Gastroesophageal sphincter (tissue), 4 donors: ENCODE results near the gene NFATC2. TPM values are rescaled to one million over a fixed set of nuclear protein-coding genes. Genes with fewer than 3 reads are reported as not detected.
"Not testable (repeated sequence)": the region's sequence is repeated elsewhere in the genome, so short reads cannot be mapped to it uniquely, and the experiment has no call there.

Experiments used
- ATAC-seq: fragments of 150-250 bp; one replicate; pipeline ENCODE4 v1.9.1; 2016; ENCODE audit warnings: mild to moderate bottlenecking, moderate library complexity
- H3K27ac ChIP-seq, 4 donors: fragments of 200-600 bp; sonication (generic) in 3 of 4; 1 replicate in 3 of 4; 2 replicates in 1 of 4; pipeline ENCODE4 v1.5.1; 2016 to 2019
- H3K27me3 ChIP-seq: fragments of 200-600 bp; sonication (generic); one replicate; pipeline ENCODE4 v1.5.1; 2019
- H3K36me3 ChIP-seq, 2 donors: fragments of 200-600 bp; sonication (generic); one replicate each; pipeline ENCODE4 v1.5.1; 2019; ENCODE audit warnings: control low read depth in 1 of 2
- H3K4me1 ChIP-seq, 3 donors: fragments of 200-600 bp; sonication (generic); 1 replicate in 2 of 3; 2 replicates in 1 of 3; pipeline ENCODE4 v1.5.1; 2016 to 2019; ENCODE audit warnings: control low read depth in 2 of 3
- H3K4me3 ChIP-seq, 2 donors: fragments of 200-600 bp; sonication (generic); one replicate each; pipeline ENCODE4 v1.5.1; 2019; ENCODE audit warnings: mild to moderate bottlenecking in 1 of 2, moderate library complexity in 1 of 2
- H3K9me3 ChIP-seq, 3 donors: fragments of 200-600 bp; sonication (generic); one replicate each; pipeline ENCODE4 v1.5.1; 2017 to 2019; ENCODE audit warnings: control low read depth in 2 of 3
- EP300 ChIP-seq: sonication (generic); formaldehyde crosslinking; IDR thresholded peaks from one replicate; pipeline ENCODE4 v1.6.1; 2017; ENCODE audit warnings: antibody characterized with exemption, mild to moderate bottlenecking
- POLR2A ChIP-seq, 2 donors: fragments of 450-650 bp; IDR thresholded peaks; one replicate each; pipeline ENCODE4 v1.6.1; 2017; ENCODE audit warnings: antibody characterized with exemption in 2 of 2, mild to moderate bottlenecking in 2 of 2, moderate library complexity in 1 of 2
- POLR2AphosphoS5 ChIP-seq: sonication (generic); formaldehyde crosslinking; IDR thresholded peaks from one replicate; pipeline ENCODE4 v1.6.1; 2017; ENCODE audit warnings: antibody characterized with exemption
- WGBS, 2 donors: methylation state at CpG; one replicate each; pipeline ENCODE4 v1.1.5; 2018; ENCODE audit warnings: low coverage in 1 of 2; 5-methylcytosine and 5-hydroxymethylcytosine counted together
- total RNA-seq, 4 donors: library from RNA; depleted of rRNA; stranded (reverse); fragments of >200 nt; gene quantifications; one replicate each; pipeline ENCODE4 v1.1.0, GENCODE V29; 2016
- TF ChIP-seq, protein P1 (sequence below), 4 experiments: fragments of 200-600 bp in 2 of 4; fragments of 450-650 bp in 2 of 4; sonication (generic) in 1 of 4; IDR thresholded peaks; one replicate each; pipeline ENCODE4 v1.5.1; 2017 to 2019; ENCODE audit warnings: antibody characterized with exemption in 4 of 4, mild to moderate bottlenecking in 2 of 4, moderate library complexity in 2 of 4

NFATC2 gene
- total RNA-seq, 4 donors from 2014 or later = 4.4 to 20.2 (median 9.0) TPM

- H3K36me3 ChIP-seq = no peaks in the 10 kb centered on the region
- H3K4me3 ChIP-seq = no peak overlapping the region
- 38 to 57% methylated on average over 3 to 7 of the region's 12 CpGs for WGBS, 2 donors
- peak; percentile 85 for ATAC-seq
- TF ChIP-seq, protein P1, sequence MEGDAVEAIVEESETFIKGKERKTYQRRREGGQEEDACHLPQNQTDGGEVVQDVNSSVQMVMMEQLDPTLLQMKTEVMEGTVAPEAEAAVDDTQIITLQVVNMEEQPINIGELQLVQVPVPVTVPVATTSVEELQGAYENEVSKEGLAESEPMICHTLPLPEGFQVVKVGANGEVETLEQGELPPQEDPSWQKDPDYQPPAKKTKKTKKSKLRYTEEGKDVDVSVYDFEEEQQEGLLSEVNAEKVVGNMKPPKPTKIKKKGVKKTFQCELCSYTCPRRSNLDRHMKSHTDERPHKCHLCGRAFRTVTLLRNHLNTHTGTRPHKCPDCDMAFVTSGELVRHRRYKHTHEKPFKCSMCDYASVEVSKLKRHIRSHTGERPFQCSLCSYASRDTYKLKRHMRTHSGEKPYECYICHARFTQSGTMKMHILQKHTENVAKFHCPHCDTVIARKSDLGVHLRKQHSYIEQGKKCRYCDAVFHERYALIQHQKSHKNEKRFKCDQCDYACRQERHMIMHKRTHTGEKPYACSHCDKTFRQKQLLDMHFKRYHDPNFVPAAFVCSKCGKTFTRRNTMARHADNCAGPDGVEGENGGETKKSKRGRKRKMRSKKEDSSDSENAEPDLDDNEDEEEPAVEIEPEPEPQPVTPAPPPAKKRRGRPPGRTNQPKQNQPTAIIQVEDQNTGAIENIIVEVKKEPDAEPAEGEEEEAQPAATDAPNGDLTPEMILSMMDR (IDR thresholded peaks at IDR 0.05) = no peak
- TF ChIP-seq POLR2AphosphoS5 = no peak
- TF ChIP-seq POLR2A (IDR thresholded peaks at IDR 0.05) = no peak
- no peak for TF ChIP-seq EP300
- H3K27ac ChIP-seq = peak overlapping the region in 3 of 4 donors; percentile 46 to 58 (median 48)
- peaks cover 0 to 21% (median 9%) of the 10 kb centered on the region in 3 donors for H3K4me1 ChIP-seq
- no peaks in the 10 kb centered on the region for H3K27me3 ChIP-seq
- H3K9me3 ChIP-seq = no peaks in the 10 kb centered on the region
These were observed 79.8 kb downstream of the NFATC2 start for GRCh38 chr20:51462566-51463276.

DNA sequence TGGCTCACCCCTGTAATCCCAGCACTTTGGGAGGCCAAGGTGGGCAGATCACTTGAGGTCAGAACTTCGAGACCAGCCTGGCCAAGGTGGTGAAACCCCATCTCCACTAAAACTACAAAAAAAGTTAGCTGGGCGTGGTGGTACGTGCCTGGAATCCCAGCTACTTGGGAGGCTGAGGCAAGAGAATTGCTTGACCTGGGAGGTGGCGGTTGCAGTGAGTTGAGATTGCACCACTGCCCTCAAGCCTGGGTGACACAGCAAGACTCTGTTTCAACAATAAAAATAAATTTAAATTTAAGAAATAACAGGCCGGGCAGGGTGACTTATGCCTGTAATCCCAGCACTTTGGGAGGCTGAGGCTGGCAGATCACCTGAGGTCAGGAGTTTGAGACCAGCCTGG, 80.7 kb downstream of the NFATC2 start:
- not testable (repeated sequence) for H3K4me3 ChIP-seq, H3K27ac ChIP-seq, H3K36me3 ChIP-seq, ATAC-seq, H3K9me3 ChIP-seq, H3K27me3 ChIP-seq
- H3K4me1 ChIP-seq = peaks cover 0 to 30% (median 14%) of the 10 kb centered on the region in 3 donors
- WGBS, 2 donors = 93 to 97% methylated on average over 4 of the region's 5 CpGs

GRCh38 chr20:51461306-51461705, 81.2 kb downstream of the NFATC2 start:
- Histone ChIP-seq H3K27me3 (no peaks in the 10 kb centered on the region), H3K27ac (no peak overlapping the region), H3K9me3 (no peaks in the 10 kb centered on the region), H3K36me3 (no peaks in the 10 kb centered on the region), H3K4me1 (peaks cover 0 to 36% (median 19%) of the 10 kb centered on the region in 3 donors), H3K4me3 (no peak overlapping the region)
- TF ChIP-seq POLR2AphosphoS5 (no peak), EP300 (no peak), POLR2A (IDR thresholded peaks at IDR 0.05) (no peak)
- TF ChIP-seq, protein P1 (IDR thresholded peaks at IDR 0.05) = no peak
- no peak for ATAC-seq
- 80 to 100% methylated on average over 1 to 3 of the region's 8 CpGs for WGBS, 2 donors

- no peak for ATAC-seq
- Histone ChIP-seq H3K4me1 (peaks cover 0 to 41% (median 24%) of the 10 kb centered on the region in 3 donors), H3K27ac (no peak overlapping the region), H3K4me3 (no peak overlapping the region), H3K36me3 (no peaks in the 10 kb centered on the region), H3K9me3 (no peaks in the 10 kb centered on the region), H3K27me3 (no peaks in the 10 kb centered on the region)
- WGBS, 2 donors = 81 to 94% methylated on average over 5 to 12 of the region's 13 CpGs
- TF ChIP-seq EP300 (no peak), POLR2AphosphoS5 (no peak), POLR2A (IDR thresholded peaks at IDR 0.05) (no peak)
- TF ChIP-seq, protein P1 (IDR thresholded peaks at IDR 0.05) = no peak
These were observed 81.8 kb downstream of the NFATC2 start for GRCh38 chr20:51460569-51461265.

DNA sequence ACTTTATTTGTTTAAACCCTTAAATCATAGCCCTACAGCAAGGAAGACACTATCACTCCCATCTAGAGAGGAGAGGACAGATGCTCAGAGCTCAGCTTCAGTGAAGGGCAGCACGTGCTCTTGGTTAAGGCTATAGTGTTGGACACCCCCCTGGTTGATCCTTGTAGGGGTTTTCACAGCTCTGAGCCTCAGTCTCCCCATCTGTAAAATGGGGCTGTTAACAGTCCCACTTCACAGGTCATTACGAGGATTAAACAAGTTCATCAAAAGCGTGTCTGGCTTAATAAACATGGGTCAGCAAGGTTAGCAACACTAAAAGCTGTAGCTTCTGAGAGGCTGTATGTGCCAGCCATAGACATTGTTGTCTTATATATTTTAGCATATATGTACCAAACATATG, 82.4 kb downstream of the NFATC2 start:
- no peak for TF ChIP-seq POLR2AphosphoS5
- TF ChIP-seq, protein P1 (IDR thresholded peaks at IDR 0.05) = no peak
- no peak for ATAC-seq
- WGBS, 2 donors = 85 to 100% methylated on average over 2 to 3 of the region's 3 CpGs

More for the DNA sequence above, 82.4 kb downstream of the NFATC2 start:
- peaks cover 0 to 44% (median 24%) of the 10 kb centered on the region in 3 donors for H3K4me1 ChIP-seq
- H3K9me3 ChIP-seq = no peaks in the 10 kb centered on the region
- H3K4me3 ChIP-seq = no peak overlapping the region
- H3K36me3 ChIP-seq = no peaks in the 10 kb centered on the region
- H3K27me3 ChIP-seq = no peaks in the 10 kb centered on the region
- no peak overlapping the region for H3K27ac ChIP-seq
